AG10803 (cell line): Measurements from ENCODE around the gene PCSK5.

ENCODE experiments used
- DNase-seq: peaks from one replicate; pipeline ENCODE4 v3.0.0; 2010; ENCODE audit warnings: low read depth
- H3K4me3 ChIP-seq: 2 replicates; pipeline ENCODE4 v1.5.1; 2011; ENCODE audit warnings: mild to moderate bottlenecking, low read length, control low read depth
- CTCF ChIP-seq: conservative IDR thresholded peaks from 2 replicates; pipeline ENCODE4 v1.5.1; 2011; ENCODE audit warnings: mild to moderate bottlenecking, low read length, control low read depth, inconsistent platforms

PCSK5 gene

GRCh38 chr9:75933982-75934381 is 43.5 kb downstream of the PCSK5 start:
- no peak for DNase-seq
- TF ChIP-seq CTCF: no peak

GRCh38 chr9:75935591-75935990 is 45.1 kb downstream of the PCSK5 start:
- no peak for TF ChIP-seq CTCF
- no peak for DNase-seq
- no peak overlapping the region for H3K4me3 ChIP-seq

More at GRCh38 chr9:75933982-75934381, 43.5 kb downstream of the PCSK5 start:
- H3K4me3 ChIP-seq: no peak overlapping the region

GRCh38 chr9:75937521-75938258 is 47.2 kb downstream of the PCSK5 start:
- DNase-seq: no peak
- TF ChIP-seq CTCF: no peak
- no peak overlapping the region for H3K4me3 ChIP-seq

GRCh38 chr9:75938946-75939345 is 48.5 kb downstream of the PCSK5 start:
- no peak overlapping the region for H3K4me3 ChIP-seq
- TF ChIP-seq CTCF: no peak
- DNase-seq: no peak

GRCh38 chr9:75939536-75940111 is 49.2 kb downstream of the PCSK5 start:
- TF ChIP-seq CTCF: no peak
- DNase-seq: no peak
- no peak overlapping the region for H3K4me3 ChIP-seq

- no peak for DNase-seq
- TF ChIP-seq CTCF: no peak
- H3K4me3 ChIP-seq: no peak overlapping the region
Observed at GRCh38 chr9:75941066-75941465, 50.6 kb downstream of the PCSK5 start.
